Lower lobe of right lung (tissue), 2 donors: ENCODE data around the gene PRDM10. TPM values are rescaled to one million over a fixed set of nuclear protein-coding genes. Genes with fewer than 3 reads are reported as not detected.

Source experiments
- ATAC-seq, 2 donors: fragments of 200-7000 bp; cut with Tn5 transposase; one replicate each; pipeline ENCODE4 v1.9.1; 2020 to 2022; ENCODE audit warnings: mild to moderate bottlenecking in 2 of 2, moderate library complexity in 2 of 2
- DNase-seq: peaks from one replicate; pipeline ENCODE4 v3.0.0-alpha.2; 2020
- H3K27ac ChIP-seq: fragments of 200-600 bp; one replicate; pipeline ENCODE4 v1.8.0; 2022
- H3K27me3 ChIP-seq: fragments of 200-600 bp; one replicate; pipeline ENCODE4 v1.8.0; 2022; ENCODE audit warnings: low read depth
- H3K36me3 ChIP-seq: fragments of 200-600 bp; one replicate; pipeline ENCODE4 v1.8.0; 2022; ENCODE audit warnings: mild to moderate bottlenecking
- H3K4me1 ChIP-seq: fragments of 200-600 bp; one replicate; pipeline ENCODE4 v1.8.0; 2022
- H3K4me3 ChIP-seq: fragments of 200-600 bp; one replicate; pipeline ENCODE4 v1.8.0; 2022; ENCODE audit warnings: mild to moderate bottlenecking
- H3K9me3 ChIP-seq: fragments of 200-600 bp; one replicate; pipeline ENCODE4 v1.8.0; 2022
- intact Hi-C: fragments of 100-400 bp; cut with DNase I; formaldehyde crosslinking; loops from one replicate; pipeline ENCODE4 v1.11.0; 2022
- total RNA-seq: library from RNA; stranded (reverse); fragmentation: NEBNext Ultra II Directional; extraction: Animal tissue kit (Norgen Biotek cat#: 25700); gene quantifications from one replicate; pipeline ENCODE4 v1.2.1, GENCODE V29; 2021
- TF ChIP-seq, protein P1 (sequence below): fragments of 200-600 bp; IDR thresholded peaks from one replicate; pipeline ENCODE4 v1.8.0; 2022; ENCODE audit warnings: antibody characterized with exemption, mild to moderate bottlenecking
- donor health status: DM: no; HTN: yes; CAD: no; lungs with severe emphysema.

Gene PRDM10
- total RNA-seq, 1 donor from 2014 or later = 9.5 TPM

DNA sequence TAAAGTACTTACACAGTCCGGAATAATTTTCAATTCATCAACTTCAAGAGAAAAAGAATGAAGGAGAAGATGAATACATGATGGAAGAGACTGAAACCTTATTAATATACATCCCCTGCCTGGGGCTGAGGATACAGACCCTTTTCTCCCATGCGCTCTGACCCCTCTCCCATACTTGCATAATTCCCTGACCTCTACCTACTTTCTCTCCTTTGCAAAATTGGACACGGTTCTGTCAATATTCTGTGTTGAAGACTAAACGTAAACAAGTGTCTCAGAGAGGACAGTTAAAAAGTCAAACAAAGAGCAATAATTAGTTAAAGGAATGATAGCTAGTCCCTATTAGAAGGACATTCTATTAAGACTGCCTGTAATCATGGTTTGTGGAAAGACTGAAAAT, 7.5 kb downstream of the PRDM10 start:
- H3K36me3 ChIP-seq = no peaks in the 10 kb centered on the region
- H3K27me3 ChIP-seq = no peaks in the 10 kb centered on the region
- TF ChIP-seq, protein P1, sequence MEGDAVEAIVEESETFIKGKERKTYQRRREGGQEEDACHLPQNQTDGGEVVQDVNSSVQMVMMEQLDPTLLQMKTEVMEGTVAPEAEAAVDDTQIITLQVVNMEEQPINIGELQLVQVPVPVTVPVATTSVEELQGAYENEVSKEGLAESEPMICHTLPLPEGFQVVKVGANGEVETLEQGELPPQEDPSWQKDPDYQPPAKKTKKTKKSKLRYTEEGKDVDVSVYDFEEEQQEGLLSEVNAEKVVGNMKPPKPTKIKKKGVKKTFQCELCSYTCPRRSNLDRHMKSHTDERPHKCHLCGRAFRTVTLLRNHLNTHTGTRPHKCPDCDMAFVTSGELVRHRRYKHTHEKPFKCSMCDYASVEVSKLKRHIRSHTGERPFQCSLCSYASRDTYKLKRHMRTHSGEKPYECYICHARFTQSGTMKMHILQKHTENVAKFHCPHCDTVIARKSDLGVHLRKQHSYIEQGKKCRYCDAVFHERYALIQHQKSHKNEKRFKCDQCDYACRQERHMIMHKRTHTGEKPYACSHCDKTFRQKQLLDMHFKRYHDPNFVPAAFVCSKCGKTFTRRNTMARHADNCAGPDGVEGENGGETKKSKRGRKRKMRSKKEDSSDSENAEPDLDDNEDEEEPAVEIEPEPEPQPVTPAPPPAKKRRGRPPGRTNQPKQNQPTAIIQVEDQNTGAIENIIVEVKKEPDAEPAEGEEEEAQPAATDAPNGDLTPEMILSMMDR = no peak
- intact Hi-C loops = no loop called here
- no peak overlapping the region for H3K27ac ChIP-seq
- peaks cover 11% of the 10 kb centered on the region for H3K4me1 ChIP-seq
- no peak for DNase-seq
- no peak for ATAC-seq
- no peak overlapping the region for H3K4me3 ChIP-seq
- no peaks in the 10 kb centered on the region for H3K9me3 ChIP-seq

GRCh38 chr11:129992161-129992944, 10.3 kb downstream of the PRDM10 start:
- Histone ChIP-seq H3K27ac (no peak overlapping the region), H3K4me3 (no peak overlapping the region), H3K27me3 (no peaks in the 10 kb centered on the region), H3K9me3 (no peaks in the 10 kb centered on the region), H3K4me1 (peaks cover 11% of the 10 kb centered on the region), H3K36me3 (no peaks in the 10 kb centered on the region)
- TF ChIP-seq, protein P1 = peak; percentile 46
- intact Hi-C loops = no loop called here
- peak; percentile 80 to 87 for ATAC-seq
- DNase-seq = no peak

- Histone ChIP-seq H3K4me3 (no peak overlapping the region), H3K9me3 (no peaks in the 10 kb centered on the region), H3K4me1 (no peaks in the 10 kb centered on the region), H3K27ac (no peak overlapping the region), H3K36me3 (no peaks in the 10 kb centered on the region), H3K27me3 (no peaks in the 10 kb centered on the region)
- ATAC-seq = no peak
- TF ChIP-seq, protein P1 = no peak
- no peak for DNase-seq
- intact Hi-C loops = no loop called here
Measured at GRCh38 chr11:129989149-129989813, 13.4 kb downstream of the PRDM10 start.

GRCh38 chr11:129987950-129988349, 14.7 kb downstream of the PRDM10 start:
- Histone ChIP-seq H3K4me1 (no peaks in the 10 kb centered on the region), H3K36me3 (no peaks in the 10 kb centered on the region), H3K9me3 (no peaks in the 10 kb centered on the region), H3K27me3 (no peaks in the 10 kb centered on the region), H3K4me3 (no peak overlapping the region), H3K27ac (no peak overlapping the region)
- DNase-seq (no peak), ATAC-seq (no peak)
- TF ChIP-seq, protein P1 = no peak
- intact Hi-C loops = no loop called here

GRCh38 chr11:129985823-129986222, 16.8 kb downstream of the PRDM10 start:
- Histone ChIP-seq H3K27me3 (no peaks in the 10 kb centered on the region), H3K9me3 (no peaks in the 10 kb centered on the region), H3K36me3 (no peaks in the 10 kb centered on the region), H3K4me3 (no peak overlapping the region), H3K4me1 (no peaks in the 10 kb centered on the region), H3K27ac (no peak overlapping the region)
- intact Hi-C loops = no loop called here
- TF ChIP-seq, protein P1 = no peak
- DNase-seq (no peak), ATAC-seq (no peak)
